ENCODE data around the gene SGMS1.
"Not testable (repeated sequence)": the region's sequence is repeated elsewhere in the genome, so short reads cannot be mapped to it uniquely, and the experiment has no call there.

SGMS1 gene

GRCh38 chr10:50501924-50502452, 121.8 kb downstream of the SGMS1 start:
- no peak for DNase-seq

DNA sequence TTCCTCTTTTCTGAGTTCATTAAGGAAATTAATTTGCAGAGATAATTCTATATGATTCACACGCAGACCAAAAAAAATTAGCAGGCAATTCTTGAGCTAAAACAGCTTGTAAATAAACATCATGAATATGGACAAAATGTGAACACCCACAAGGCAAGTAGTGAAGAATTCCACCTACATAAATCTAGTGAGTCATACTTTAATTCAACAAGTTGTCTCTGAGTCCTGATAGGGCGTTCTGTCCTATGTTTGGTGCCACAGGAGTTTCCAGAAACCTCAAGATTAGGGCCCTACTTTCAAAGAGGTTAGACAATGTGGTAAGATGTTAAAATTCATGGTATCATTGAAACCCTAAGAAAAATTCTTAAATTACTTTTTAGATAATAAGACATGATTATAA, 122.3 kb downstream of the SGMS1 start:
- peak; percentile 56 for DNase-seq

GRCh38 chr10:50498465-50498864, 125.3 kb downstream of the SGMS1 start:
- no peak for DNase-seq

- peak; percentile 82 for DNase-seq
Measured at GRCh38 chr10:50497758-50498157, 126.0 kb downstream of the SGMS1 start.

- DNase-seq: no peak
Measured at GRCh38 chr10:50496228-50496627, 127.5 kb downstream of the SGMS1 start.

- no peak for DNase-seq
Measured at GRCh38 chr10:50490241-50490640, 133.5 kb downstream of the SGMS1 start.

GRCh38 chr10:50484550-50484949, 139.2 kb downstream of the SGMS1 start:
- not testable (repeated sequence) for DNase-seq

DNA sequence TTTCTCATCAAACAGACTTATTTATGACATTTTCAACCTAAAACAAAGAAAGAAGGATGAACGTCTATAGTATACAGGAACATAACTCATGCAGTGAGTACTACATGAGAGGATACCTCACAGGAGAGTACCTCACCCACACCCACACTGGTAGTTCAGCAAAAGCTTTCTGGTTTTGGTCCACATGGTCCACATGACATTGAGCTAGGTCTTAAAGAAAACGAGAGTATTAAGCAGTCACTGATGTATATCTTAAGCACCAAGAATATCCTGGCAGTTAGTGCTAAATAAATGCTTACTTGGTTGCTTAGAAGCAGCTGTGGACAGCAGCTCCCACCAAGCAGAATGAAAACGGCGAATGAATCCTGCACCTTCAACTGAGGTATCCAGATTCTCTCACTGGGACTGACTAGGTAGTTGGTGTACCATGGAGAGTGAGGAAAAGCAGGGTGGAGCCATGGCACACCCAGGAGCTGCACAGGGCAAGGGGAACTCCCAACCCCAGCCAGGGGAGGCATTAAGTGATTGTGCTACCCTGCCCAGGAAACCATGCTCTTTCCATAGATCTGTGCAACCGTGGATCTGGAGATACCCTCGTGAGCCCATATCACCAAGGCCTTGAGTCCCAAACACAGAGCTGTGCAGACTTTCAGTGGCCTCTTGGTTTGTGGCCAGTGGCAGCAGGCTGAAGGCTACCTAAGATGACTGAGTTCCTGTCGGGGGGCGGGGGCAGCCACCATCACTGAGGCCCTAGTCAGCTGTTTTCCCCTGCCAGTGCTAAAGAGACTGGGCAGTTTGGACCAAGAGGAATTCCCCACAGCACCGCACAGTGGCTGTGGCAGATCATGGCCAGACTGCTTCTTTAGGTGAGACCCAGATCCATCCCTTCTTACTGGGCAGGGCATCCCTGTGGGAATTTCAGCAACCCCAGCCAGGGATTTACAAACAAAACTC, 143.4 kb downstream of the SGMS1 start:
- no peak for DNase-seq

DNA sequence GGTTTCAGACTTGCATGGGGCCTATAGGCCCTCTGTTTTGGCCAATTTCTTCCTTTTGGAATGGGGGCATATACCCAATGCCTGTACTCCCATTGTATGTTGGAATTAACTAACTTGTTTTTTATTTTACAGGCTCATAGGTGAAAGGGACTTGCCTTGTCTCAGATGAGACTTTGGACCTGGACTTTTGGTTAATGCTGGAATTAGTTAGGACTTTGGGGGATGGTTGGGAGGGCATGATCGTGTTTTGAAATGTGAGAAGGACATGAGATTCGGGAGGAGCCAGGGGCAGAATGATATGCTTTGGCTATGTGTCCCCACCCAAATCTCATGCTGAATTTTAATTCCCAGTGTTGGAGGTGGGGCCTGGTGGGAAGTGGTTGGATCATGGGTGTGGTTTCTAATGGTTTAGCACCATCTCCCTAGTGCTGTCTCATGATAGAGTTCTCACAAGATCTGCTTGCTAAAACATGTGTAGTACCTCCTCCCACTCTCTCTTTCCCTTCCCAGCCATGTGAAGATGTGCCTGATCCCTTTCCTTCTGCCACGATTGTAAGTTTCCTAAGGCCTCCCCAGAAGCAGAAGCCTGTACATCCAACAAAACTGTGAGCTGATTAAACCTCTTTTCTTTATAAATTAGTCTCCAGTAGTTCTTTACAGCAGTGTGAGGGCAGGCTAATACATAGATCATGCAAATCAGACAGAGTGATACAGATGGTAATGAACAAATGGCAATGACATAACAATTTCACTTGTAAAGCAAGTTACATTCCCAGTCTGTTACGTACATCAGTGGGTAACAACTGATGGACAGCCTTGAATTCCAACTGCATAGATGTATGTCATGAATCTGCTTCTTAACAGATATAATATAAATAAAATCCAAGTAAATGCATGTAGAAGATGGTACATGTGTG, 146.2 kb downstream of the SGMS1 start:
- no peak for DNase-seq

DNA sequence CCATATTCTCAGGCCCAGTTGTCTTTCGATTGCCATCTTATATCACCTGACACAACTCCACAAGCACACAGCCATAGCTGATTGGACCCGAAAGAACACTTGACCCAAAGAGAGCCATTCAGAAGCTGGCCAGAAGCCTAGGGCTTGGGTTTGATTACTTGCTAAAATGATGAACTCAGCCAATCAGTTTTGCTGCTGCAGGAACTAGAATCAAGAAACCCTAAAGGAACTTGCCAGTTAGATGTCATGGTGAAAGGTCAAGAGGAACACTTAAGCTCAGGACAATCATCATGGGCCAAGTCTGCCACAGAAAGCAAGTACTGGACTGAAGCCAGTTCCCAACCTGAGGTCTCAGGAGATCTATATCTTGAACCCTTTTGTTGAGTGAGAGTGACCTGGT, 150.0 kb downstream of the SGMS1 start:
- DNase-seq: no peak

DNA sequence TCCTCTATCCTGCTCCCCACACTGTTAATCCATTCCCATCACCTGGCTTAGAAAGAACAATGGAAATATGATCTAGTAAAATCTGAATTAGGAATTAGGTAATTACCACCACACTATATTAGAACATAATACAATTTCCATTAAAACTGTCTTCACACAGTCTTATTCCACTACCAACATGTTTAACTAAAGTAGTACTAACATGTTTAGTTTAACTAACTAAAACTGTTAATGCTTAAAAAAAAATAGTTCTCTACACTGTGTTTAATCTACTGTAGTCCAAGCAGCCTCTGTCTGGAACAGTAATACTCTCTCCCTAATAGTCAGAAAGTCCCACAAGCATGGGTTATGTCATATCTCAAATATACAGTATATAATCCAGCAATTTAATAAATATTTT, 150.8 kb downstream of the SGMS1 start:
- no peak for DNase-seq

- no peak for DNase-seq
Measured at GRCh38 chr10:50471583-50471975, 152.2 kb downstream of the SGMS1 start.

GRCh38 chr10:50470798-50471582, 152.8 kb downstream of the SGMS1 start:
- DNase-seq: peak; percentile 22

GRCh38 chr10:50470345-50470744, 153.4 kb downstream of the SGMS1 start:
- DNase-seq: no peak

DNA sequence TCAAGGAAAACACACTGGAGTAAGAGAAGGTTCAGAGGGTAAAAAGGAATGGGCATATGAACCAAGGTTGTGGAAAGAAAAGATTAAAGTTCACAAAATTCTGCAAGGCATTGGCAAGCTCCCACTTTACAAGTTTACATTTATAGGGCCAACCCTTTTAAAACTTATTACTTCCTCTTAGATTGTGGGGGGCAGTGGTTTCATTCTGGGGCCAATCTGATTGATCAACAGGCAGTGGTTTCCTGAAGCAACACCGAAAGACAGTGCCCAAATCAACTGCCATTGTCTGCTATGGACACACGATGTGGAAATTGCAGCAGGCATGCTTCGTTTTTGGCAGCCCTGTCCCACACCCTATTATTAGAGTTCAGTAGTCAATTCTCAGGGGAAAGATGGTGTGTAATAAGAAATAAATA, 154.0 kb downstream of the SGMS1 start:
- no peak for DNase-seq

- peak; percentile 58 for DNase-seq
Measured at GRCh38 chr10:50469288-50469687, 154.5 kb downstream of the SGMS1 start.

GRCh38 chr10:50467209-50467608, 156.5 kb downstream of the SGMS1 start:
- DNase-seq: no peak

- DNase-seq: no peak
Measured at GRCh38 chr10:50464004-50464409, 159.7 kb downstream of the SGMS1 start.

DNA sequence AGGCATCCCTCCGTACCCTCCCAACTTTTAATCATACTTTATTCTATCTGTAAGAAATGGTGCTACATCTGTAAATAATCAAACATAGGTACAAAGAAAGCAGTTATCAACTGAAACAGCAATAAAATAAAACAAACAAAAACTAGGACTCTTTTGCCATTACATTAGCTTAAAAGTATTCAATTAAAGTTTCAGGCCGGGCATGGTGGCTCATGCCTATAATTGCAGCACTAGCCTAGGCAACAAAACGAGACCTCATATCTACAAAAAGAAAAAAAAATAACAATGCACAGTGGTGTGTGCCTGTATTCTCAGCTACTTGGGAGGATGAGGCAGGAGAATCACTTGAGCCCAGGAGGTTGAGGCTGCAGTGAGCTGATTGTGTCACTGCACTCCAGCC, 161.9 kb downstream of the SGMS1 start:
- DNase-seq: no peak

DNA sequence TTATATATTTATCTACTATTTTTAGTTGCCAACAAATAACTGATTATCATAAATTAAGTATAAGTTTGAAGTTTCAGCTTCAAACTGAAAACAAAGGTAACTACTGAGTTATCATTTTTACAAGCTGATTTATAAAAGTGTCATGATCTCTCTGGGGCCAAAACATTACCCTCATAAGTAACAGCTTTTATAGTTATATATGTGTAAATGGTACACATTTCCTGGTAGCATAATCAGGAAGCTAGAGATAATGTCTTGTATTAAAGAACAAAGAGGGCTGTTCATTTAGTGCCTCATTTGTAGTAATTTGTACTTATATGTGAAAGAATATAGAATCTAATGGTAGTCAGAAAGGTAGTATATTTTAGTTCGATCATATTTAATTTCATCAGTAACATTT, 162.6 kb downstream of the SGMS1 start:
- no peak for DNase-seq

- DNase-seq: no peak
Measured at GRCh38 chr10:50456719-50457118, 167.0 kb downstream of the SGMS1 start.

DNA sequence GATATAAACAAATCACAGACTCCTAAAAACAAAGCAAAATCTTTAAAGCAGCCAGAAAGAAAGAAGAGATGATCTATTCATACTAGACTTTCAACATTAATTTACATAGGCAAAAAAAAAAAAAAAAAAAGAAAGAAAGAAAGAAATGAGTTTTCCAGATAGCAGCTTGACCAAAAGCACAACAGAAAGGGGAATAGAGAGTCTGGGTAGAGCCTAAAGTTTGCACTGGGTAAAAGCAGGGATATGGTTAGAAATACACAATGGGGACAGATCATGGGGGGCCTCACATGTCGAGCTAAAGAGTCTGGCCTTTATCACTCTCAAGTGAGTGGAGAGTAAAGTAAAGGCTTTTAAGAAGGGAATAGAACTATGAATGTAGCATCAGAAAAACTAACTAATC, 169.8 kb downstream of the SGMS1 start:
- DNase-seq: no peak

- DNase-seq: no peak
Measured at GRCh38 chr10:50452603-50453002, 171.2 kb downstream of the SGMS1 start.
